ENCODE data around the gene LCE2A.
"Not testable (repeated sequence)": the region's sequence is repeated elsewhere in the genome, so short reads cannot be mapped to it uniquely, and the experiment has no call there.

Gene LCE2A

GRCh38 chr1:152697701-152698600 is at the start of gene LCE2A:
TSS of gene LCE2A (plus strand) at chr1:152698345. CDS start at chr1:152698902, 557 bp downstream.
- FAIRE-seq: no peak

- FAIRE-seq: no peak
These were observed 44.0 kb upstream of the LCE2A start for GRCh38 chr1:152654110-152654509.

- no peak for FAIRE-seq
These were observed 41.7 kb upstream of the LCE2A start for GRCh38 chr1:152656459-152656858.

- FAIRE-seq: no peak
These were observed 40.5 kb upstream of the LCE2A start for GRCh38 chr1:152657677-152658076.

GRCh38 chr1:152658649-152659048 is 39.5 kb upstream of the LCE2A start:
- FAIRE-seq: no peak

- FAIRE-seq: no peak
These were observed 35.0 kb upstream of the LCE2A start, which contains the start of gene LCE2D for GRCh38 chr1:152663098-152663497. TSS of gene LCE2D (plus strand) at chr1:152663380. CDS start at chr1:152664106, 726 bp downstream.

GRCh38 chr1:152666171-152666570 is 32.0 kb upstream of the LCE2A start:
- not testable (repeated sequence) for FAIRE-seq

- no peak for FAIRE-seq
These were observed 30.5 kb upstream of the LCE2A start for GRCh38 chr1:152667648-152668047.

GRCh38 chr1:152673016-152673415 is 25.1 kb upstream of the LCE2A start:
- no peak for FAIRE-seq

- FAIRE-seq: not testable (repeated sequence)
These were observed 23.2 kb upstream of the LCE2A start, which contains the start of gene LCE2C for GRCh38 chr1:152674983-152675382. TSS of gene LCE2C (plus strand) at chr1:152675279. CDS start at chr1:152676016, 737 bp downstream.

- no peak for FAIRE-seq
These were observed 18.7 kb upstream of the LCE2A start for GRCh38 chr1:152679459-152679858.

GRCh38 chr1:152681616-152682015 is 16.5 kb upstream of the LCE2A start:
- FAIRE-seq: no peak

- FAIRE-seq: no peak
These were observed 14.3 kb upstream of the LCE2A start for GRCh38 chr1:152683846-152684245.

GRCh38 chr1:152685823-152686222 is 12.3 kb upstream of the LCE2A start, which contains the start of gene LCE2B:
TSS of gene LCE2B (plus strand) at chr1:152686123. CDS start at chr1:152686844, 721 bp downstream.
- not testable (repeated sequence) for FAIRE-seq

- no peak for FAIRE-seq
These were observed 1.6 kb downstream of the LCE2A start for GRCh38 chr1:152699746-152700145.

GRCh38 chr1:152707860-152708259 is 9.7 kb downstream of the LCE2A start, which contains the start of gene LCE4A:
TSS of gene LCE4A (plus strand) at chr1:152708160. CDS start at chr1:152709076, 916 bp downstream.
- FAIRE-seq: no peak

GRCh38 chr1:152718238-152718637 is 20.1 kb downstream of the LCE2A start:
- no peak for FAIRE-seq

GRCh38 chr1:152725261-152725660 is 27.1 kb downstream of the LCE2A start:
- no peak for FAIRE-seq

- FAIRE-seq: no peak
These were observed 30.8 kb downstream of the LCE2A start for GRCh38 chr1:152728986-152729385.

GRCh38 chr1:152735648-152736047 is 37.5 kb downstream of the LCE2A start:
- FAIRE-seq: no peak

GRCh38 chr1:152737997-152738396 is 39.9 kb downstream of the LCE2A start:
- no peak for FAIRE-seq

GRCh38 chr1:152739841-152740240 is 41.7 kb downstream of the LCE2A start:
- no peak for FAIRE-seq

GRCh38 chr1:152741656-152742055 is 43.5 kb downstream of the LCE2A start:
- FAIRE-seq: no peak
